Keratinocyte (primary cell): Measurements from ENCODE around the gene TTC3.

Experiments used
- CTCF ChIP-seq, 3 experiments: IDR thresholded peaks in 1 of 3; conservative IDR thresholded peaks in 1 of 3; optimal IDR thresholded peaks in 1 of 3; 2 replicates in 2 of 3; 3 replicates in 1 of 3; pipeline versions ENCODE3 to v1.5.1; 2011; ENCODE audit warnings: low read length in 3 of 3, mild to moderate bottlenecking in 3 of 3, moderate library complexity in 2 of 3, control low read depth in 1 of 3, inconsistent platforms in 1 of 3; ENCODE audit not compliant: insufficient read depth in 2 of 3; ENCODE audit errors: extremely low read depth in 1 of 3
- EZH2 ChIP-seq: IDR thresholded peaks from one replicate; pipeline ENCODE4 v1.6.1; 2012; ENCODE audit warnings: inconsistent platforms, mild to moderate bottlenecking, low read length, moderate library complexity

- TF ChIP-seq CTCF (optimal IDR thresholded peaks at IDR 0.05 in 1 of 3, IDR thresholded peaks at IDR 0.05 in 1 of 3, conservative IDR thresholded peaks at IDR 0.05 in 1 of 3; ENCODE audit: extremely low read depth in 1 of 3, insufficient read depth in 2 of 3, low read length in 3 of 3) (no peak), EZH2 (no peak)
Observed at GRCh38 chr21:37227071-37228002, 154.3 kb downstream of the TTC3 start.
